HG02763 (cell line): ENCODE data around the gene SECISBP2.
A peak's percentile ranks its signal among the peaks of the same experiment; 100 is the strongest.
"Not testable (repeated sequence)": the region's sequence is repeated elsewhere in the genome, so short reads cannot be mapped to it uniquely, and the experiment has no call there.

Source experiments
- ATAC-seq: cut with Tn5 transposase; IDR thresholded peaks from one replicate; pipeline ENCODE4 v1.9.1; 2021; ENCODE audit warnings: mild to moderate bottlenecking, moderate library complexity; ENCODE audit not compliant: unreplicated experiment

Gene SECISBP2

DNA sequence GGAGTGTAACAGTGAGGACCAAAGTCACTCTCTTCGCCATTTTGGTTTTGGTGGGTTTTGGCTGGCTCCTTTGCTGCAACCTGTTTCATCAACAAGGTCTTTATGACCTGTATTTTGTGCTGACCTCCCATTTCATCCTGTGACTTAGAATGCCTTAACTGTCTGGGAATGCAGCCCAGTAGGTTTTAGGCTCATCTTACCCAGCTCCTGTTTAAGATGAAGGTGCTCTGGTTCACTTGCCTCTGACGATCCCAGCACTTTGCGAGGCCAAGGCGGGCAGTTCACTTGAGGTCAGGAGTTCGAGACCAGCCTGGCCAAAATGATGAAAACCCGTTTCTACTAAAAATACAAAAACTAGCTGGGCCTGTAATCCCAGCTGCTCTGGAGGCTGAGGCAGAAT lies 9.1 kb upstream of the SECISBP2 start:
- no peak for ATAC-seq

DNA sequence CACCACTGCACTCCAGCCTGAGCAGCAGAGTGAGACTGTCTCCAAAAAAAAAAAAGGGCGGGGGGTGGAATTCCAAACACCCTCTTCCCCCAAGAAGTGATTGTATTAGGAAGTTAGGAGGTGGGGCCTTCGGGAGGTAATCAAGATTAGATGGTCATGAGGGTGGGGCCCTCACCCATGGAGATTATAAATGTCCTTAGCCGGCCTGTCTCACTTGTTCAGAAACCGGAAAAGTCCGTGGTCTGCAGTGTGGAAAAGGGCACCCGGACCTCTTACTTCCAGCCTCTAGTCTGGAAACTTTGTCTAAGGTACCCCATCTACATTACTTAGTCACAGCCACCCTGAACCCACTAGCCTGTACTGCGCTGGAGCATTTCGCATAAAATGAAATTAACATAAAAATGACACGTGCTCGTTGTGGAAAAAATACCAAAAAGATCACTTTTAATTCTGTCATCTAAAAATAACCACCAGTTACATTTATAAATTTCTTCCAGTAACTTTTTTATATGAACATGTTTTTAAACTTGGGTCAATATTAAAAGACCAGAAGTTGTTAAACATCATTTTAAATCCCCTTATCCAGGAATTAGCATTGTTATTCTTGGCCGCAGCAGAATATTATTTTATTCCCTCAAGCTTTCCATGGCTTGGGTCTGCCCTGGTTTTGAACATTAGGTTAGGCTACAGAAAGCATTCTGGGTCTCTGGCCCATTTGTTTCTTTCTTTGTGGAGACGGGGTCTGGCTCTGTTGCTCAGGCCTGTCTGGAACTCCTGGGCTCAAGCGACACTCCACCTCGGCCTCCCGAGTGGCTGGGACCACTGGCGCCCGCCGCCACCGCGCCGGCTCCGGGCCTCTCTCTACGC lies 8.5 kb upstream of the SECISBP2 start:
- no peak for ATAC-seq

DNA sequence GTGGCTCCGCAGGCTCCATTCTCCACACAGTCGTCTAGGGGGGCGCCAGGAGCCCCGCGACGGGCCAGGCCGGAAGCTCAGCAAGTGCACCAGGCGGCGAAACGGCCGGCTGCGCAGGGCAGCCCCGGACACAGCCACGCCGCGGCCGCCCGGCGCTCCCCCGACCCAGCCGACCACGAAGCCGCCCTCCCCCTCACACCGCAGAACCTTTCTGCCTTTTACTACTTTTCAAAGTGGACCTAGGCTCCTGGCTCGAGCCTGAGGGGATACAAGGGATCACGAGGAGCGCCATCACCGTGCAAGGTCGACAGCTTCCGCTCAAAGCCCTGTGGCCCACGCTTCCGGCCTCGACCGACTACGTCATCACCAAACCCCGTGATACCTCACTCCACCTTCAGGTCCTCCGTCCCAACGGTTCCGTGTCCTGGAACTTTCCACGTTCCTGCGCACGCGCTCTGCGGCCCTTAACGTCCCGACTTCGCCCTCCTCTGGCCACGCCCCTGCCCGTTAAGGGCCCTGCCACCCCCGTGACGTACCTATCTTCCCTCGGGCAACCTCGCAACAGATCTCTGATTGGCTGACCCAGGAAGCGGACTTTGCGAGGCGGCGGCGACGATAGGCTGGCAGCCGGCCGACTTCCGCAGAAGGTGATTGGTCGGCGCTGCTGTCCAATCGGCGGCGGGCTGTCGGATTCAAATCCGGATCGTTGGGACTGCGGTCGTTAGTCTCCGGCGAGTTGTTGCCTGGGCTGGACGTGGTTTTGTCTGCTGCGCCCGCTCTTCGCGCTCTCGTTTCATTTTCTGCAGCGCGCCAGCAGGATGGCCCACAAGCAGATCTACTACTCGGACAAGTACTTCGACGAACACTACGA lies 7.6 kb upstream of the SECISBP2 start, which contains the start of gene CKS2:
Gene CKS2 (plus strand): TSS at position 721 of the 871 bp plus-strand sequence. CDS start 98 bp downstream, at position 819.
- peak; percentile 93 for ATAC-seq

DNA sequence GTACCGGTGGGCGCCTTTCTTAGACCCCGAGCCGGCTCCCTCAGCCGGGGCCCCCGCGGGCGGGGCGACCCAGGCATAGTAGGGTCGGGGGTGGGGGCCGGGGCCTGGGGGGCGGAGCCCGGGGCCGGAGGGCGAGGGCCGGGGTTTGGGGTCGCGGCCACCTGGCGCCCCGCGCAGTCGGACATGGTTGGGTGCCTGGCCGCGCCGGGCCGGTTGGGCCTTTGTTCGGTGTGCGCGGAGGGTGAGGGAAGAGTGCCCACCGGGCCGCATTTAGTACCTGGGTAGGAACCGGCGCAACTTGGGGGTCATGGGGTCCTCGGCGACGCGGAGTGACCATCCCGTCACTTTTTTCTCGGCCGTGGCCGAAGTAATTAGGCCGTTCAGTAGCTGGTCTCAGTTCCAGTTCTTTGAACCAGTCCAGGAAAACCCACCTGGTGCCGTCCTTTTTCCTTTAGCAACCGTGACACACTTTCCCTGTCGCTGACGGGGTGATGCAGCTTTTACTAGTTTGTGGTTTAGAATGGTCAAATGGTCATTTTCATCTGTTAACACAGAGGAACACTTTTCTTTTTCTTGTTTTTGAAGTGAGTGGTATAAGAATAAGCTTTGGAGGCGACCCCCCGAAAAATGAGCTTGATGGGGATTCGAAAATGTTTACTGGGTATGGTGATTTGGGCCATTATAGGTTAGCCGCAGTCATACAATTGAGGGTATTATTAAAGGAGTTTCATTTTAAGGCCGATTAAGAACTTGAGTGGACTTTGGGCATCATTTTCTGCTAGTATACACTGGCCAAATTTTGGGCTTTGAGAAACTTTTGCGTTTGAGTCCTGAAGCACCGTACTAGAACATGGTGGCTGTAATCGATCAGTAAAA lies 6.7 kb upstream of the SECISBP2 start:
- ATAC-seq, result peak; percentile 0

DNA sequence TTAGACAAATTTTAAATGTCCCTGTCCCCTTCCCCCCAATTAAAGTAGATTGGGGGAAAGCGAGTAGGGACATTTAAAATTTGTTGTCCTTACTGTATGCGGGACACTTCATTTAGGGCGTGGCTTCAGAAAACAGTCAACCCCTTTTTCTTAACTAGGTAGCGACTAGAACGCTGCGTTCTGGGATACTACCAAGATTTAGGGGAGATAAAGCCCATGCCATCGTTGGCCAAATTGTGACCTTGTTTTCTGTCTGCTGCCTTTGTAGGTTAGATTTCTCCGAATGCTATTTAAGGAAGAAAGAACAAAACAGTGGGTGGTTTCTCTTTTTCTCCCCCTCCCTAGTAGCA lies 6.1 kb upstream of the SECISBP2 start:
- no peak for ATAC-seq

DNA sequence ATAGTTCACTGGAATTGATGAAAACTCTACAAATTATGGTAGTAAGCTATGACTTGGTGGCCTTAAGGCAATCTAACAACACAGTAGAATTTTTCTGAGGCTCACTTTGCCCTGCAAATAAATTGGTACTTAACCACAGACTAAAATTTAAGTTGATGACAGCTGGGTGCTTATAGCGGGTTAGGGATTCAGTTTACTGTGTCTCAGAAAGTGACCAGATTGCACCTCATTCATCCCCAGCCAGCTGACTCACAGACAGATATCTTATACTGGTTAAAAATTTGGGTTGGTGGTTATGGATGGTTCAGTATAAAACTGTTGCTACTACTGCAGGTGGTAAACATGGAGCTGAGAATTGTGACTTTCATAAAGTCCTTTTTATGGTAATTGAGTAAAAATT lies 4.5 kb upstream of the SECISBP2 start:
- no peak for ATAC-seq

DNA sequence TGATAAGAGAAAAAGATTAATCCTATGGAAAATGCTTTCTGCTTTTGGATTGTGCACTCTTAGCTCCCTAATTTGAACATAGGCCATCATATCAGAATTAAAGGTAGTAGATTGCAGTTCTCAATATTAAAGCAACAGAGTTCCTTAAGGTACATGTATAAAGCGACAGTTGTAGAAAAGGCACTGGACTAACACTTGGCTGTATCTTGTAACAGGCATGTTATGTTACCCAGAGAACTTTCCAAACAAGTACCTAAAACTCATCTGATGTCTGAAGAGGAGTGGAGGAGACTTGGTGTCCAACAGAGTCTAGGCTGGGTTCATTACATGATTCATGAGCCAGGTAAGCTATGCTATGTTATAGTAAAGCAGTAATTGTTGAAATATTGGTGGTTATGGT lies 3.3 kb upstream of the SECISBP2 start:
- ATAC-seq, result no peak

DNA sequence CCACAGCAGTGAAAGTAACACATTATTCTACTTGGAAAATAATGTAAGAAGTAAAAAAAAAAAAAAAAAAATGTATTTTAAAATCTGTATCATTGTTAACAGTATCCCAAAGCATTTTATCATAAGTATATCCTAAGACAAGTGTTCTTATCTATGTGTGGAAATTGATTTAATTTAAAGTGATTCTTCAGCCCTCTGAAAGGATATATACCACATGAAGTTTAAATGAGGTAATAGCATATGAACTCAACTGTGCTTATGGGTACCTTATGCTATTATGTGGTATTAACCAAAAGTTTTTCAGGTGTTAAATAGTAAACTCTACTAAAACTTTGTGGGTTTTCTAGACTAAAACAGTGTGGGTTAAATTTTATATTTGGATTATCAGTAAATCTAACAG lies 2.8 kb upstream of the SECISBP2 start:
- no peak for ATAC-seq

DNA sequence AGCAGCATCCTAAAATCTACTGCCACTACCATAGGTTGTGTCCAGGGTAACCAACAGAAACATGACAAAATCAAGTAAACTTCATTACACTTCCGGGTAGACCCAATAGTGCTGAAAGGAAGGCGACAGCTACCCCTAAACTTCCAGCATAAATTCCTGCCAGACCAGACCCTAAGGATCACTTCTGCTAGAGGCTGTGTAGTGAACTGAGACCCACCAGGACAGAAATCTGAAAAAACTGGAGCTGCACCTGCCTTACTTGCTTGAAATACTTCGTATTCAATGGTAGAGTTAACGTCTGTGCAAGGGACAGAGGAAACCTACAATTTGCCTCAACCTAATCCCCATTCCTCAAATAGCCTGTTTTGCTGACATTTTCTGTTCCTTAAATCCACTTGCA lies 1.0 kb upstream of the SECISBP2 start:
- no peak for ATAC-seq

DNA sequence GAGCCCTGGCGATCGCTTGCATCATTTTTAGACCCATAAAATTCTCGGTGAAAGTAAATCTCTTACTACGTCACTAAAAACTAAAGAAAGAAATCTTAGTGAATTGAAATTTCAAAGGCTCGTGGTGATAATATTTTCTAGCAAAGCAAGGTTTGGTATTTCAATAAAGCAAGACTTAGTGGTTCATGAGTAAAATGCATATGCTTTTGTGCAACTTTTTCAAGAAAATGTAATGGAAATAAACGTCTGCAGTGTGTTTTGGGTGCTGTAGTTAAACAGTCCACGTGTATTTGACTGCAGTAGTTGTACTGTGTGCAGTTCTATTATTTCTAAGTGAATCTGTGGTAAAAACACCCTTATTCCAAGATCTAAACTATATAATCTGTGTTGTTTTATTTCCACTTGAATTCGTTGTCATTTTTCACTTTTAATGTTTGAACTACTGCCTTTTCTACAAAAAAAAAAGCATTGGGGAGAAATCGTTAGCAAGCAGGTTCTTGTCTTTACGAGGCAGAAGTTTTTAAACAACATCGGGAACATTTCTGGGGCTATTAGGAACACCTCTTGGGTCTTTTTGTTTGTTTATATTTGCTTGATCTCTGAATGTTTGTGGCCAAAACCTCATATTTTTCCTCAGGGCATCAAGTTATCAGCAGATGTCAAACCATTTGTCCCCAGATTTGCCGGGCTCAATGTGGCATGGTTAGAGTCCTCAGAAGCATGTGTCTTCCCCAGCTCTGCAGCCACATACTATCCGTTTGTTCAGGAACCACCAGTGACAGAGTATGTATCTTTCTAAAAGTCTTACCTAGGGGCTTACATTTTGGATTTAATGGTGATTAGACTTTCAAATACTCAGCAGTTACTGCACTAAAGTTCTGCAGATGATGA lies 960 bp downstream of the SECISBP2 start:
- ATAC-seq, result no peak

DNA sequence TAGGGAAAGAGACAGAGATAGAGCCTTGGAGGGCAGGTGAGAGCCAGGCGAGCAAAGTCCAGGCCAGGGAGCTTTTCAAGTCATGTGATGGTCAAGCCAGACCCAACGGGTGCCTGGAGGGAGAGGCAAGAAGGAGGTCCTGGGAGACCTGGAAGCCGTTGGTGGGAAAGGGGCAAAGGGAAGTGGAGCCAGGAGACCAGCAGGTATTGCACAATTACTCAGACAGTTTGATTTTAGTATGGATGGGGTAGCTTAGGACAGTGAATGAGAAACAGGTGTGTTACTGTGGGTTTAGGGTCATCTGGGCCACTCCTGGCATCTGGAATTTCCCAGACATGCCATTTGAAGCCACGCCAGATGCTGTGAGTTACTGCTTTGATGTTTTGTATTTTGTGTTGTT lies 5.1 kb downstream of the SECISBP2 start:
- ATAC-seq, result no peak

DNA sequence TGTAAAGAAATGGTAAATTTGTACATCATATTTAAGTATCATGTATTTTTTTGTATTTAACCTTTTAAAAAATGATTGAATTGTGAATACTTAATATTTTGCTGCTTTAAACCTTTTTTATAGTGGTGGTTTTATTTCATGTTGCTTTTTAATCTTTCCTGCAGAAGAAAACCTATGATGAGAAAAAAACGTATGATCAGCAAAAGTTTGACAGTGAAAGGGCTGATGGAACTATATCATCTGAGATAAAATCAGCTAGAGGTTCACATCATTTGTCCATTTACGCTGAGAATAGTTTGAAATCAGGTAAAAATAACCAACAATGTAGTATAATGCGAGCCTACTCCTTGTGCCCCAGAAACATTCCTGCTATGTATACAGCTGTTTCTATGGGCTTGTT lies 7.4 kb downstream of the SECISBP2 start:
- ATAC-seq, result no peak

DNA sequence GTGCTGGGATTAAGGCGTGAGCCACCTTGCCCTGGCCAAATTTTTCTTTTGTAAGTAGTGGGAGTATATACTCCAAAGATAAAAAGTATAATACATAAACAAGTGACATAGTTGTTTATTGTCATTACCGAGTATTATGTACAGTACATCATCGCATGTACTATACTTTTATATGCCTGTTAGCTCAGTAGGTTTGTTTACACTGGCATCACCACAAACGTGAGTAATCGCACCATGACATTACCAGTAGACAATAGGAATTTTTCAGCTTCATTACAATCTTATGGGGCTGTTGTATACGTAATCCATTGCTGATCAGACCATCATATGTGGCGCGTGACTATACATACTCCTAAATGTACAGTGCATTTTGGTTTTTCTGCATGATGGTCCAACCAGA lies 9.8 kb downstream of the SECISBP2 start:
- ATAC-seq, result no peak

DNA sequence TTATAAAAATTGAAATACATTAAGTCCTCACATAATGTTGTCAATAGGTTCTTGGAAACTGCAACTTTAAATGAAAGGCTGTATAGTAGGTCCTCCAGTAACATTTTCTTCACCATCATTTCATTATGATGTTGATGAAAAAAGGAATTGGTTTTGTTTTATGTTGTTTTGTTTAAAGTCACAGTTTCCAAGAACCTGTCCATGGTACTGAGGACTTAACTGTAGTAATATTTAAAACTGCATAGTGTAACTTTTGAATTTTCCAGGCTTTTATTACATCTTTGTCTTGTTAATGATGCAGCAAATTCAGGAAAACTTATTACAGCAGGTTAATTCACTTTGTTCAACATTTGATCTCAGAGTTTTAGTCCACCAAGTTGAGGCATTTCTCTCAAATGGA lies 11.6 kb downstream of the SECISBP2 start:
- no peak for ATAC-seq

DNA sequence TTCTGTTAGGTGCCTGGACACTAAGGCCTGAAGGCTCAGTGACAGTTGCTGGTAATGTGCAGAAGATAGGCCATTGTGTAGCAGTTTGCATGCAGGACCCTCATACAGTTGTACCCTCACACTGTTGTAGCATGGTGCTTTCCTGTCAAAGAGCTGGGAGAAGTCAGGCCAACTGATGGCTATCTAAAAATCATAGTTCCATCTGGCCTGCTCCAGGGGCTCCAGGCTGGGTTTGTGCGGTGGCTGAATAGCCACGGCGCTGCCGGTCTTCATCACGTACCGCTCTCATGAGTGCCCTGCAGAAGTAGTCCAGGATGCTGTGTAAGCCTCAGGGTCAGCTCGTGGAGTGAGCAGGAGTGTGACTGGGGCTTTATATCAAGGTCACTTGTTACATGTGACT lies 12.2 kb downstream of the SECISBP2 start:
- no peak for ATAC-seq

DNA sequence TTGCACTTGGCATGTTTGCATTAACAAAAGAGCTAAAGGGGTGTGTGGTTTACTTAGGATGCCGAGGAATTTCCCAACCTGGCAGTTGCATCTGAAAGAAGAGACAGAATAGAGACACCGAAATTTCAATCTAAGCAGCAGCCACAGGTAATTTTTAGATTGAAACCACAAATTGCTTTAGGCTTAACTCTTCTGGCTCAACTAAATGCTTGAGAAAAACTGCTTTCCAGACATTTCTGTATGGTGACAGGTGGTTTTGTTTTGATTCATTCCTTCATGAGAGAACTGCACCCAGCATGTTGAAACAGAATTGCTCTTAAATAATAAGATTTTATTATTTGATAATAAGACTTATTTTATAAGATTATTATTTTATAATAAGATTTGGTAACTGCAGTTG lies 21.5 kb downstream of the SECISBP2 start:
- ATAC-seq, result no peak

DNA sequence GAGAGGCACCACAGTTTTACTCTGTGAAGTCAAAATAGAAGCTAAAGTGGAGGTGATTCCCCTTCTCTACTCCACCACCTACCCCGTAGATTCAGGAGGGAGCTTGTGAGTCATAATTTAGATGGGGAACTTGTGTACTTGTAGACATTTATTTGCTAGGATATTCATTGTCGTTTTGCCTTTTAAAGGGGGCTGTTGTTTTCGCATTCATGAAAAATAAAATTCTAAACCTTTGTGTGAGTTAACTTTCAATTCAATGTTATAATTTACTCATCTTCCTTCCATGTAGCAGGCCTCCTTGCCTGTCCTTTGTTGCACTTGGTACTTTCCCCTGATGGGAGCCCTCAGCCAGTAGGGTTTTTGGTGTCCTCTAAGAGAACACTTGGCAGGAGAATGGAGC lies 22.0 kb downstream of the SECISBP2 start:
- ATAC-seq, result no peak

DNA sequence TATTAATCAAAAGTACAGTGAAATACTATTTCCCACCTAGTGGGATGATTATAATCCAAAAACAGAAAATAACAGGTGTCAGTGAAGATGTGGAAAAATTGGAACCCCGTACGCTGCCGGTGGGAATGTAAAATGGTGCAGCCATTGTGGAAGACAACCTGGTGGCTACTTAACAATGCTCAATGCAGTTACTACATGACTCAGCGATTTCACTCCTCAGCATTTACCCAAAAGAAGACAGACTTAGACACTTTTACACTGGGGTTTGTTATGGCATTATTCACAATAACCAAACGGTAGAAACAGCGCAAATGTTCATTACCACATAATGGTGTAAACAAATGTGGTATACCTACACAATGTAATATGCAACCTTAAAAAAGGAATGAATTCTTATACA lies 23.9 kb downstream of the SECISBP2 start:
- ATAC-seq, result no peak

DNA sequence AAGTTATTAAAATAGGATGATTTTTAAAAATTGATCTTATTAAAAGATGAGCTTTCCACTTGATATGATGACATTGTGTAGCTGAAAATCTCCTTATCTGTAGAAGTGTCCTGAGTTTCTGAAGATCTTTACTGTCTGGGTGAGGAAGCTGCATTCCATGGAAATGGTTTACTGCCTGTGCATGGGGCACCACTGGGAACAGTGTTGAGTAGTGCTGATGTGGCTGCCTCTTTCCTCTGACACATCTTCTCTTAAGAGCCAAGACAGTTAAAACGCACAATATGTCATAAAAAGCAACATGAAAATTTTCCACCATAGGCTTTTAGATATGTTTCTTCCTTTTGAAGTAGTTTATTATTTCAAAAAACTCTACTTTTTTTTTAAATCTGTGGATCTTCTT lies 24.6 kb downstream of the SECISBP2 start:
- no peak for ATAC-seq

DNA sequence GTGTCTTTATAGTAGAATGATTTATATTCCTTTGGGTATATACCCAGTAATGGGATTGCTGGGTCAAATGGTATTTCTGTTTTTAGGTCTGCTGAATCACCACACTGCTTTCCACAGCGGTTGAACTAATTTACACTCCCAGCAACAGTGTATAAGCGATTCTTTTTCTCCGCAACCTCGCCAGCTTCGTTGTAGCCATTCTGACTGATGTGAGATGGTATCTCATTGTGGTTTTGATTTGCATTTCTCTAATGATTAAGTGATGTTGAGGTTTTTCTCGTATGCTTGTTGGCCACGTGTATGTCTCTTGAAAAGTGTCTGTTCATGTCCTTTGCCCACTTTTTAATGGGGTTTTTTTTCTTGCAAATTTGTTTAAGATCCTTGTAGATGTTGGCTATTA lies 25.5 kb downstream of the SECISBP2 start:
- not testable (repeated sequence) for ATAC-seq
